Middle frontal gyrus (tissue), 1 donor: ENCODE results near the gene SMG9.
A peak's percentile ranks its signal among the peaks of the same experiment; 100 is the strongest.

ENCODE experiments used
- DNase-seq: peaks from one replicate; pipeline ENCODE4 v3.0.0-alpha.2; 2015; ENCODE audit warnings: low spot score; ENCODE audit errors: extremely low spot score

SMG9 gene

DNA sequence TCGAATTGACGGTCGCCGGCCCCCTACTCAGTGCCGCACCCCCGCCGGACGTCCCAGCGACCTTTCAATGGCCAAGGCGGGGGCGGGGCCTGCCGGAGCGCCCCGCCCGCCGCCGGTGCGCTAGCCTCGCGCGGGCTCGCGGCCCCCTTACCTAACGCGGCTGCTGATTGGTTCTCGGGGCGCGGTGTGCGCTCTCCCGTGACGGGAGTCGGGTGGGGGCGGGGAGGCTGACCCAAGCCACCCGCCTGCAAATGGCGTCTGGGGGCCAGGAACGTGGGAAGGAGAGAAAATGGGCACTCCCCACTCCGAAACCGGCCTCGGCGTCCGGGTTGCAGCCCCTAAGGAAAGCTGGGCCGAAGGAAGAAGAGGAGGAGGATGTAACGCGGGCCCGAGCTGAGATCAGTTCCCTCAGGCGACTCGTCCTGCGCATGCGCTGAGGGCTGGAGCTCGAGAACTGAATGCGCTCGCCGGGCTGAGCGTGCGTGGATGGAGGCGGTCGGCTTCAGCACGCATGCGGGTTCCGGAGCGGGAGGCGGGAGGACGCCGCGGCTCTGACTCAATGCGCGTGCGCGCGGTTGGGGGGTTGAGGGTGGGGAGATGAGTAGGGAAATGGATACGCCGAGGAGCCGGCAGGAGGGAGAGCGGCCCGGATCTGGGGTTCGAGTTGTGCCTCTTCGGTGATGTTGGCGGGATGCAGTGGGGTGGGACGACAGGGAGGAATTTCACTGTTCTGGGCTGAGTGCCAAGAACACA, at the start of gene SMG9:
Gene SMG9, minus strand, starts transcription at position 460 of the 753 bp plus-strand sequence. CDS start 4,221 bp downstream, outside the sequence.
- peak; percentile 98 for DNase-seq

- no peak for DNase-seq
Observed at GRCh38 chr19:43804432-43804831, 49.7 kb upstream of the SMG9 start.

GRCh38 chr19:43802216-43802951, 47.6 kb upstream of the SMG9 start, which contains the start of gene LYPD5:
Gene LYPD5, minus strand, starts transcription at chr19:43802447. Its CDS starts 67 bp downstream, at chr19:43802380.
- no peak for DNase-seq

- no peak for DNase-seq
Observed at GRCh38 chr19:43799502-43800142, 44.9 kb upstream of the SMG9 start.

DNA sequence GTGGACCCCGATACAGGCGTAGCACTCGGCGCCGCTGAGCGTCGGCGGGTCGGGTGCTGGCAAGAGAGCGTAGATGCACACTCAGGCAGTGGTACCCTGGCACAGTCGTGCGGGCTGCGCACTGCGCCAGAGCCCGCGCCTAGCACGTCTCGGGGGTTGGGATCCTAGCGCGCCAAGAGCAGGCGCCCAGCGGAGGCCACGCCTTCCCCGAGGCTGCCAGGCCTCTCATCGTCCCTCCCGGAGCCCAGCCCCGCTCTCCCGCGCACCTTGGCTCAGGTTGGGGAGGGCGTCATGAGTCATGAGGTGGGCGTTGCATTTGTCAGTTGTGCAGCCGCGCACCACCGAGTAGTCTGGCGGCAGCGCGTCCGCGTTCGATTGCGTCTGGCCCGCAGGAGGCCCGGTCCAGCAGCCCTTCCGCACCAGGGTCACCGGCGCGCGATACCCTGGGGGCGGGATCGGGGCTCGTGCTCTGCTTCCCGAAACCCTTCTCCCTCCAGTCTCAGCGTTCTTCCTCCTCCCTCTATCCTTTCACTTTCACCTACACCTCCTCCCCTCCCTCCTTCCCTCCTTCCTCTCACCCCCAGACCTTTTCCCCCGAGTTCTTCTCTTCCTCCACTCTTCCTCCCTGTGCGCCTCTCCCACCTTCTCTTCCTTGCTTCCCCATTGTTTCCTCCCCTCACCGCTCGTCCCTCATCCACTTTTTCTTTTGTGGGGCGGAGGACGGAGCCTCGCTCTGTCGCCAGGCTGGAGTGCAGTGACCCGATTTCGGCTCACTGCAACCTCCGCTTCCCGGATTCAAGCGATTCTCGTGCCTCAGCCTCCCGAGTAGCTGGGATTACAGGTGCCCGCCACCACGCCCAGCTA, 44.0 kb upstream of the SMG9 start:
- peak; percentile 44 for DNase-seq

- no peak for DNase-seq
Observed at GRCh38 chr19:43798026-43798545, 43.3 kb upstream of the SMG9 start.

- no peak for DNase-seq
Observed at GRCh38 chr19:43797556-43797955, 42.8 kb upstream of the SMG9 start.

DNA sequence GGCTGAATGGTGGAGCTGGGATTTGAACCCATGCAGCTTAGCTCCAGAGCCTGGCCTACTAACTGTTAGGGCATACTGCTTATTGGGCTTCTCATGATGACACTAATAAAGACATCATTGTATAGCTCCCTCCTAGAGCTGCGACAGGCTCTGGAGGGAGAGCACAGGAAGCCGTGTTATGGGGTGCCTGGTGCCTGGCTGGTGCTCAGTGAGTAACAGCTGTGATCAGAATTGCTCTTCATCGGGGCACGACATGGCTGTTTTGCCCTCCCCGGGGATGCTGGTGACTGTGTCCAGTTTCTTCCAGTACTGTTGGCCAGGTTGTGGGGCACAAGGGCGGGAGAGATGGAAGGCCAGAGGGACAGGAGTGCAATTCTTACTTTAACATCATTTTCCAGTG, 42.4 kb upstream of the SMG9 start:
- no peak for DNase-seq

DNA sequence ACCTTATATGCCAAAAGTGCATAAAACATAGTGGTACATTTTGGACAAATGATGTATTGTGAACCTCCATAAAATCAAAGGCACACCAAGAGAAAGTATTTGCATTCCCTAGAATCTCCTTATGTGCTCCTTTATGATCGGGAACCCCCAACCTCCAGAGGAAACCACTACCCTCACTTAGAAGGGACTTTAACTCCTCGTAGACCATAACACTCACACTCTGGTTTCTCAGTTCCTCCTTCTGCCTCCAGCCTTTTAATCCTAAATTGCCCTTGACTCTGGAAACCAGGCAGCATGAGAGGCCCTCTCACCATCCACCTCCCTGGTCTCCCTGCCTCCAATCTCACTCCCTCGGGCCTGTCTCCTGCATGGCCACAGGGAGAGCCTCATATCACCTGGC, 35.8 kb upstream of the SMG9 start:
- no peak for DNase-seq

DNA sequence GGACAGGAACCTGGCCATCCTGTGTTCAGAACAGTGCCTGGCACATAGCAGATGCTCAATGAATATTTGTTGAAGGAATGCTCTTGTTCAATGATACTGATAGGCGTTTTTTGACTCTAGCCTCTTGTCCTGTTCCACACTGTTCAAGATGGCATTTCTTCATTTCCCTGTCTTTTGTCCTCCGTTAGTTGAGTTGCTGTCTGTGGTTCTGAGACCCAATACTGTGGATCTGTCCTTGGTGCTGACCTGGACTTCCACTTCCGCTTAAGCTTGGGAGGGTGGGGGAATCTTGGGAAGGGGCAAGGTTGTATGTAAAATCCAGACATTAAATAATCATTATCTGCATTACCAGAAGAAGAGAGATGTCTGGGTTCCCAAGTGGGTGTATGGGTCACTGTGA, 34.3 kb upstream of the SMG9 start:
- no peak for DNase-seq

GRCh38 chr19:43786665-43787064, 31.9 kb upstream of the SMG9 start:
- no peak for DNase-seq

- DNase-seq = peak; percentile 24
Observed at GRCh38 chr19:43784981-43785808, 30.4 kb upstream of the SMG9 start.

- no peak for DNase-seq
Observed at GRCh38 chr19:43784241-43784980, 29.6 kb upstream of the SMG9 start.

- DNase-seq = no peak
Observed at GRCh38 chr19:43783636-43784035, 28.9 kb upstream of the SMG9 start.

- no peak for DNase-seq
Observed at GRCh38 chr19:43782689-43783231, 28.0 kb upstream of the SMG9 start.

GRCh38 chr19:43782311-43782660, 27.5 kb upstream of the SMG9 start:
- no peak for DNase-seq

DNA sequence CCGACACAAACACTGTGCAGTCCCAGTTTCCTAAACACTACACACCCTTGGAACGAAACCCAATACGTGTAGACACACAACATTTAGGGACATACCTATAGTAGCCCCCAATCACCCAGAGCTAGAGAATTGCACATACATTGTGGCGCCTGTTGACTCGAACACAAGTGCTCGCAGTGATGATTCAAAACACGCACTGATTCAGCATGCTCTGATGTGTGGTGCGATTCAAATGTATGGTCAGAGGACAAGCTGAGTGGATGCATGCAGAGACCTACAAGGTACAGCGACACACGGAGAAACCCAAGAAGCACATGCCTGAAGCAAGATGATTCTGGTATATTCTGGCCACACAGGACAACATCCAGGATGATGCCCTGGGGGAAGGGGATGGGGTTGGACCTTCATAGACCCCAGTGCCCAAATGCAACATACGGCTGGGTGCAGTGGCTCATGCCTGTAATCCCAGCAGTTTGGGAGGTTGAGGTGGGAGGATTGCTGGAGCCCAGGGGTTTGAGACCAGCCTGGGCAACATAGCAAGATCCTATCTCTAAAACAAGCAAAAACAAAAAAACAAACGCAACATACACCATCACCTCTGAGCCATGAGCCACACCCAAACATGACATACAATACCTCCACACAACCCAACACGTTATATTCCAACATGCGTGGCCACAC, 27.0 kb upstream of the SMG9 start:
- no peak for DNase-seq

- no peak for DNase-seq
Observed at GRCh38 chr19:43780706-43781525, 26.2 kb upstream of the SMG9 start, which contains the start of gene KCNN4. Gene KCNN4, minus strand, starts transcription at chr19:43780973. Its CDS starts 112 bp downstream, at chr19:43780861.
